CD4-positive, alpha-beta T cell treated with Interleukin-17A for 4 hours (primary cell): ENCODE results near the gene SLC26A11.

Source experiments
- DNase-seq: peaks from one replicate; pipeline ENCODE4 v3.0.0-alpha.2; 2020; ENCODE audit warnings: mixed read lengths

The SLC26A11 gene

DNA sequence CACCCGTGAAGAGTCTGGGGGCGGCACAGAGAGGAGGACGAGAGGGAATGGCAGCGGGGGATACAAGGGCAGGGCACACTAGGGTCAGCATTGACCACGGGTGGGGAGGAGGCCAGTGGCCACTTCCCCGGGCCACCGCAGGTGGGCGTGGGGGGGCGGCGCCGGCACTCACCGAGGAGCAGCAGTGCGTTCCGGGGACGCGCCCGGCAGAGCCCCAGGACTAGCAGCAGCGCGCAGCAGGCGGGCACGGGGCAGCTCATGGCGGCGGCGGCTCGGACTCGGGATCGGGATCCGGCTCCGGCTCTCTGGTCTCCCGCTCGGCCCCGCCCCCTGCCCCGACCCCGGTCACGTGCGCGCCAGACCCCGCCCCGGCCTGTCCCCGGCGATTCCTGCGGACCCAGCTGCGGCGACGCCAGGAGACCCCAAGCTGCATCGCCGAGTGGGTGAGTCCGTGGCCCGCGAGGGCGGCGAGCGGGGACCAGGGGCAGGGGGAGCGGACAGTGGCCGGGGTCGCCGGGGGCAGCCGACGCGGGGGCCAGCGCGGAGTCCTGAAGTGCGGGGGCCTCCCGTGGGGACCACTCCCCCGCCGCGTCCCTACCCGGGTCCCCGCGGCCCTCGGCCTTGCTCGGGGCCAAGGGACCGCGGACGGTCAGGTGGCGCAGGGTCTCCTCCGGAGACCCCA is at the start of gene SLC26A11, which contains the start of gene SGSH:
TSS of gene SLC26A11 (plus strand) at position 374 of the 682 bp plus-strand sequence. CDS start 1,134 bp downstream, outside the sequence.
TSS of gene SGSH (minus strand) at position 280 of the 682 bp plus-strand sequence. CDS start at position 260, 20 bp downstream.
- DNase-seq: peak; percentile 76

DNA sequence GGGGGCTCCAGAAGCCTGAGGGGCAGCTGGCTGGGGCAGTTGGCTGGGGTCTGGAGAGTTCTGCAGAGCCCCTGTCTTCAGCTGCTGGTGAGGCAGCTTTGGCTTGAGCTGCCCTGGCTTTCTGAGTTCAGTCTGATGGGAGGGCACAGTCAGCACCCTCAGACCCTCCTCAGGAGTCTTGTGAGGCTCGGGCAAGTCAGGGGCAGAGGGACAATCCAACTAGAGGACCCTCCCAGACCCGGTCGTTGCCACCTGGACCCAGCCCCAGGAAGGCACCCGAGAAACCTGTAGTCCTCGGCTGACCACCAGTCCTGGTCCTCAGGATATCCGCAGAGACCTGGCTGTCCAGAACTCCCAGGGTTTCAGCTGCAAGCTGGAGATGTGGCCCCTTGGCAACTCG is 48.5 kb upstream of the SLC26A11 start:
- no peak for DNase-seq

DNA sequence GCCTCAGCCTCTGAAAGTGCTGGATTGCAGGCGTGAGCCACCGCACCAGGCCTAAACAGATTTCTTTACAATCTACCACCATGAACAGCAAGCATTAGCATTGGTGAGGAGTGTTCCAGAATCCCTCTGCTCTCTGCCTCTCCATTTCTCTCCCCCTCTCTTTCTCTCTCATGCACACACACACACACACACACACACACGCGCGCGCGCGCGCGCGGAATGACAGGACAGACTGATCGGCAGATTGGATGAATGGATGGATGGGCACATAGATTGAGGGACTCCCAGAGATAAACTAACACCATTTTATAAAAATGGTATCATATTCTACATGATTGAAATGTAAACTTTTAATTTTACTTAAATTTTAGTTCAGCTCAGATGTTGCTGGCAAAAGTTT is 47.1 kb upstream of the SLC26A11 start:
- DNase-seq: no peak

DNA sequence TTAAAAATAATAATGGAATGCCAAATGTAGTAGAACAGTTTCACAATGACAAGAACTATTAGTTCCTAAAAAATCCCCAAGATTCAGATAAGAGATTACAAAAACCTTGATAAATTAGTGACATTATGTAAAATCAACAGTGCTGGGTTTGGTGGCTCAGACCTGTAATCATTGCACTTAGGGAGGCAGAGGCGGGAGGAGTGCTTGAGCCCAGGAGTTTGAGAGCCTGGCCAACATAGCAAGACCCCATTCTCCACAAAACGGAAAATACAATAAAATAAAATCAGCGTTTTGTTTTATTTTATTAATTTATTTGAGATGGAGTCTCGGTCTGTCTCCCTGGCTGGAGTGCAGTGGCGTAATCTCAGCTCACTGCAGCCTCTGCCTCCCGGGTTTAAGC is 46.3 kb upstream of the SLC26A11 start:
- DNase-seq: no peak

DNA sequence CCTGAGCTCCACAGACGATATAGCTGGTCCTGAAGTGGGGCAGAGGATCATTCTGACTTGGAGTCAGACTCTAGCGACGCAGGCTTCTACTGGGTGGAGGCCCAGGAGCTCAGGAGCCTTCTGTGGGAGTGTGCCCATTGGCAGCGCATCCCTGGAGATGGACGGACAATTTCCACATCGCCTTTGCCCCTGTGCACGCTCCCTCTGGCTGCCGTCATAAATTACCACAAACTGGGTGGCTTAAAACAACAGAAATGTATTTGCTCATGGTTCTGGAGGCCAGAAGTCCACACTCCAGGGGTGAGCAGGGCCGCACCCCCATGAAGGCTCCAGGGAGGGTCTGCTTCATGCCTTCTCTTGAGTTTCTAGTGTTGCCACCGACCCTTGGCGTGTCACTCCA is 43.5 kb upstream of the SLC26A11 start:
- no peak for DNase-seq

DNA sequence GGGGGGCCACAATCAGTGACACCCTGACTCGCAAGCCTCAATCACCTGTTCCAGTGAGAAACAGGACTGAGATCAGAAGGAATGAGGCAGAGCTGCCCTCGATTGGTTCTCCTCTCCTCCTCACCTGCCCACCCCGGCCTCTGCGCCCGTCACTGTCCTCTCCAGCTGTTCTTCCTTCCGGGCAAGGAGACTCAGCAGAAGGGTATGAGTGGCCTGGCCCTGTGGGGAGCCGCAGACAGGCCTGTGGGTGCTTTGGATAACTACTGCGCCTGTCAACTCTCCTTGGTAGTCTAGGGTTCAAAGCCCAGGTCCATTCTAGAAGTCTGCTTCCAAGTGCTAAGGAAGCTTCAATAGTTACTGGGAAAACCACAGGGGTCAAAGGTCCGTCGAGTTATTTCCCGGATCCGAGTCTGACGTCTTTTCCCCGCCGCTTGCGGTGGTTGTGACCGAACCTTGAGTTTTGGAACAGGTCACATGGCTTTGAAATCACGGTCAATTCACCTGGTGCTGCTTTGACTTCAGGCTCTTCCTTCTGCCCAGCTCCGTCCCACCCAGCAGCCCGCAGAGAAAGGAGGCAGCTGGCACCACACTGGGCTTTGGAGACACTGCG is 42.1 kb upstream of the SLC26A11 start:
- DNase-seq: no peak

DNA sequence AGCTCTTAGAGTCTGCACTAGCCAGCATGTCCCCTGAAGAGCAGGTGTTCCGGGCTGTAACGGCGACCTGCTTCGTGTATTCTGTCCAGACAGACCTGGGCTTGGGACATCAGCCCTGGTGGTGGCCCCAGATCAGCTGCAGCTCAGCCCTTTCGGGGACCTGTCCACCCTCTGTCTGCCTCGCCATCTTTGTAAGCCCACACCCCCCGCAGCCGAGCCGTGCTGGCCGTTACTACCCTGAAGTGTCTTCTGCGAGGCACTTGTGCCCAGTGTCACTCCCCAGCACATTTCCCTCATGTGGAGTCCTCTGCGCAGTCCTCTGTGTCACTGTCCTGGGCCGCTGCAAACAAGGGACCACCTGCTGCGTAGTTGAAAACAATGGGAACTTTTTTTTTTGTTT is 40.0 kb upstream of the SLC26A11 start:
- no peak for DNase-seq

DNA sequence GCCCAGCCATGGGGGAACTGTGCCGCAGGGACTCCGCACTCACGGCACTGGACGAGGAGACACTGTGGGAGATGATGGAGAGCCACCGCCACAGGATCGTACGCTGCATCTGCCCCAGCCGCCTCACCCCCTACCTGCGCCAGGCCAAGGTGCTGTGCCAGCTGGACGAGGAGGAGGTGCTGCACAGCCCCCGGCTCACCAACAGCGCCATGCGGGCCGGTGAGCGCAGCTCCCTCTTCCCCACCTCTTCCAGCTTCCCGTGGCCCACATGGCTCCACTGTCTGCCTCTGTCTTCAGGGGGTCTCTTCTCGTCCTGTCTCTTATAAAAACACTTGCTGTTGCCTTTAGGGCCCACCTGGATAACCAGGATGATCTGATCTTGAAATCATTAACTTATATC is 38.8 kb upstream of the SLC26A11 start:
- no peak for DNase-seq

DNA sequence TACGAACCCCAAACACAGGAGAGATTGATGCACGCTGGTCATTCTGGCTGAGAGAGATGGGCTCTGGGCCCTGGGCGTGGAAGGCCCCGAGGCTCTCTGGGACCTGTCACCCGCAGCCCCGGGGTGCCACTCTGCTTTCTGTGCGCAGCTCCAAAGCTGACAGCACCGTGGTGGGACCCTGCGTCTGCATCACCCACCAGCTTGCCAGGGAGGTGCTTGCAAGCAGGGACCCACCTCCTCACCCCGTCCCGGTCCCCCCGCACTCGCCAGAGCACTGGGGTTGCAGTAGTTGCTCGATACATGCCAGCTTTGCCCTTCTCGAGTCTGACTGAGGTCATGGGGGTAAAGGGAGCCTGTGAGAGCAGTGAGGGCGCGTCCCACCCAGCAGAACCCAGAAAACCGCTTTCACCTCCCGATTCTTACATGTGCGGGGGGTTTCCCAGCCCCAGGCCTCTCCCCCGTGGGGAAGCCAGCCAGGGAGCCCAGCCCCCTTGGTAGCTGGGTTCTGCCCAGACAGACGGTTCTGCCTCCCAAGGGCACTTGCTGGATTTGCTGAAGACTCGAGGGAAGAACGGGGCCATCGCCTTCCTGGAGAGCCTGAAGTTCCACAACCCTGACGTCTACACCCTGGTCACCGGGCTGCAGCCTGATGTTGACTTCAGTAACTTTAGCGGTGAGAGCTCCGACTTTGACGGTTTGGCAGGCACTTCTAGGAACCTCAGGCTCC is 37.9 kb upstream of the SLC26A11 start:
- no peak for DNase-seq

DNA sequence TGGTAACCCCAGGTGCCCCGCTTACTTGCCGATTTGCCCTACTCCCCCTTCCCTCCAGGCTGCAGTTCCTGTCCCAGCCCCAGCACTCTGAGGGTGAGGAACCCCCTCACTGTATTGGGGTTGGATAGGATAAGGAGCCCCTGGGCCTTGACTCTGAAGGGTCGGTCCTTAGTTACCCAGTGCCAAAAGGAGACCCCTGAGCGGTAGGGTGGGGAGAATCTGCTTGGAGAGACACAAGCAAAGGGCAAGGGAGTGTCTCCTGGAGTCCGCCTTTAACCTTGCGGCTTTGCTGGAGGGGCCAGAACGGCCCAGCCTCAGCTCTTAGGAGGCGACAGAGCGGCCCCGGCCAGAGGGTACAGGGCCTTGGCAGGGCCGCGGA is 37.4 kb upstream of the SLC26A11 start:
- no peak for DNase-seq

DNA sequence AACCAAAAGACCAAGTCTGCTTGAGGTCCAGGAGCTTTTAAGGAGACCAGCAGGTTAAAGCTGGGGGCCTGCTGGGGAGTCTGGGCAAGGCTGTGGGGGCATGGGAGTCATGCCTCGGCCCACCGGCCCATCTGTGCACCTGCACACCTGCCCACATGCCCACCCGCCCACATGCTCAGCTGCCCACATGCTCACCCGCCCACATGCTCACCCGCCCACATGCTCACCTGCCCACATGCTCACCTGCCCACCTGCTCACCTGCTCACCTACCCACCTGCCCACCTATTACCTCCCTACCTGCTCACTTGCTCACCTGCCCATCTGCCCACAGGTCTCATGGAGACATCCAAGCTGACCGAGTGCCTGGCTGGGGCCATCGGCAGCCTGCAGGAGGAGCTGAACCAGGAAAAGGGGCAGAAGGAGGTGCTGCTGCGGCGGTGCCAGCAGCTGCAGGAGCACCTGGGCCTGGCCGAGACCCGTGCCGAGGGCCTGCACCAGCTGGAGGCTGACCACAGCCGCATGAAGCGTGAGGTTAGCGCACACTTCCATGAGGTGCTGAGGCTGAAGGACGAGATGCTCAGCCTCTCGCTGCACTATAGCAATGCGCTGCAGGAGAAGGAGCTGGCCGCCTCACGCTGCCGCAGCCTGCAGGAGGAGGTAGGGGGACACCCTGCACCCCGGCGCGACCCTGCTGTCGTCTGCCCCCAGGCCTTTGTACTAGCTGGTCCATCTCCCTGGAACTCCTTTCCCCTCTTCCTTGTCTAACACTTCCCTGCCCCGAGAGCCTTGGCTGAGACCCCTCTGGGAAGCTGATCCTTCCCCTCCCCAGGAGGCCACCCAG is 36.4 kb upstream of the SLC26A11 start:
- DNase-seq: no peak

DNA sequence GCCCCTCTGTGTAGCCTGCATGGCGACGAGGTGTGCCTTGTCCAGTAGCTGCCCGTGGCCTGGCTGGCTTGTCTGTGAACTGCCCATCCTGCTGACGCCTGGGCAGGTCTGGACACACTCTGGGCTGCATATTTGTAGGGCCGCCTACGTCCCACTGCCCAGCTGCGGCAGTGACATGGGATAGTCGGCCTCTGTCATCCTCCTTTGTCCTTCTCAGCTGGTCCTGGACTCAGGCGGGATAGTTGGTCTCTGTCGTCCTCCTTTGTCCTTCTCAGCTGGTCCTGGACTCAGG is 35.9 kb upstream of the SLC26A11 start:
- DNase-seq: no peak

DNA sequence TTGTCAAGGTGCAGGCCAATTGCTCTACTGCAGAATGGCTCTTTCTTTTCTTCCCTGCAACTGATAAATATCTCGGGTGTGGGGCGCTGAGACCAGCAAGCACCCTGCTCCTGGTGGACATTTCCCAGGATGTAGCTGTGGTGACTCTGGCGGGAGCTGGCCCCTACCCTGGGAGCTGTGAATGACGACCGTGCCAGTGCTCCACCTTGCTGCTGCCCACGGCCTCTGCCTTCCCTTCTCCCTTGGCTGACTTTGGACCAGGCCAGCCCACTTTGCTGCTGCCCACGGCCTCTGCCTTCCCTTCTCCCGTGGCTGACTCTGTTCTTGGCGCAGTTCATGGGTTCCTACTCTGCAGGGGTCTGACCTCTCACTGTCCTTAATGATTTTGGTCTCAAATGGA is 34.3 kb upstream of the SLC26A11 start:
- no peak for DNase-seq

DNA sequence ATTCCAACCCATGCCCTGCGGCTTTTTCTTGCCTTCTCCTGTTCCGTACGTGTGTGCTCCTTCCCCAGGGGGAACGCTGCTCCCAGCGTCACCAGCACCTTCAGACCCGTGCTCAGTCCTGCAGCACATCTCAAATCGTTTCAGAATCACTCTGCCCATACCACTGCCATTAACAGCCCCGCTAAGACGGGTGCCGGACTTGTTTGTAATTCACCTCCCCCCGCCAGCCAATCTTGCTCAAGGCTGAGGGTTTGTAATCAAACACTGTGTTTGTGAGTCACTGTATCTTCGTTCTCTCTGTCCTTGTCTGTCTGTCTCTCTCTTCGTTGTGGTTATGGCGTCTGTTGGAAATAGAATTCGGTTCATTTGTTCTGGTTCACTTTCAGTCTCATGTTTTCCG is 33.1 kb upstream of the SLC26A11 start:
- DNase-seq: no peak

DNA sequence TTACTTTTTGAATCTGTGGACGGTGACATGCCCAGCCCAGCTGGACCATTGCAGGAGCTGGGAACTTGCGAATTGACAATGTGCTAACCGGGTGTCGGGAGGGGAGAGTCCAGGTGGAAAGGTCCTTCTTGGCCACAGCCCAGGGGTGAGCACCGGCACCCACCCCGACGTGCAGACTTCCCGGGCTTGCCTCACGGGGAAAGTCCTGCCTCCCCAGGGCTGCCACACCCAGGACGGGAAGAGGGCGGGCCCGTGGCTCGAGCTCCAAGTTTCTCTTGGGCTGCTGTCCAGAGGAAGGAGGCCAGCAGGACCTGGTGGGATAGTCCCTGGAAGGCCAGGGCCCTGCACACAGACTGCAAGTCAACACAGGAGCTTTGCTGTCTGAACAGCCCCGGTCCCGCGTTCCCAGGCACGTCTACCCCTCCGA is 32.7 kb upstream of the SLC26A11 start:
- DNase-seq: no peak

DNA sequence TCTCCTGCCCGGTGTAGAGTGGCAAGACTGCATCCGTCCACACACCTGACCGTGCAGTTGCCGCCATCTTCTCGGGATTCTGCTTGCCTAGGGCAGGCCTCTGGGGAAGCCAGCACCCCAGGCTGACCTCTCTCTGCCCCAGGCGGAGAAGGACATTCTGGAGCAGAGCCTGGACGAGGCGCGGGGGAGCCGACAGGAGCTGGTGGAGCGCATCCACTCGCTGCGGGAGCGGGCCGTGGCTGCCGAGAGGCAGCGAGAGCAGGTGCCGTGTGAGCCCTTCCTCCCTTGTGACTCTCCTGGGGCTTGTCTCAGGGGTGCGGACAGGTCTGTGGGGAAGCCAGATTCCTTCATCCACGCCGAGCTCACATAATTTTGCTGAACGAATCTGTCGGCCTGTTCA is 30.6 kb upstream of the SLC26A11 start:
- DNase-seq: no peak

DNA sequence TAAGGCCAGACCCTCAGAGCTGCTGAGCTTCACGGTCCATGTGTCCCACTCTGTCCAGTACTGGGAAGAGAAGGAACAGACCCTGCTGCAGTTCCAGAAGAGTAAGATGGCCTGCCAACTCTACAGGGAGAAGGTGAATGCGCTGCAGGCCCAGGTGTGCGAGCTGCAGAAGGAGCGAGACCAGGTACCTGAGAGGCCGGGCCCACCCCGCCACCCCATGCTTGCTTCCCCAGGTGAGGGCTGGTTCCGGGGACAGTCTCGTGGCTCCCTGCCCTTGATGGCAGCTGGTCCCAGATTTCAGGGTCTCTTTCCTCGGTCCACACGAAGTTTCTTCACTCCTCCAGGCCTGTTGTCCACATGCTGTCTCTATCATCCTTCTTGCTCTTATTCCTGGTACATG is 29.5 kb upstream of the SLC26A11 start:
- DNase-seq: no peak

DNA sequence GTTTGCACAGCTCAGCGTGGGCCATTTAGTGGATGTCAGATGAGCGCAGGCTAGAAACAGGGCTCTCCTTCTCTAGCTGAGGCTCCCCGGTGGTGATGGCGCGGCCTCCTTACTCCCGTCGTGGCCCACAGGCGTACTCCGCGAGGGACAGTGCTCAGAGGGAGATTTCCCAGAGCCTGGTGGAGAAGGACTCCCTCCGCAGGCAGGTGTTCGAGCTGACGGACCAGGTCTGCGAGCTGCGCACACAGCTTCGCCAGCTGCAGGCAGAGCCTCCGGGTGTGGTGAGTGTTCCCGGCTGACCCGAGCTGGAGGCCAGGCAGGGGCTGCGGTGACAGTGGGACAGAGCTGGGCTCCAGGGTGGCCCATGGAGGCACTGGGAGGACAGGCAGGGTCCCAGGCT is 29.0 kb upstream of the SLC26A11 start:
- DNase-seq: no peak

DNA sequence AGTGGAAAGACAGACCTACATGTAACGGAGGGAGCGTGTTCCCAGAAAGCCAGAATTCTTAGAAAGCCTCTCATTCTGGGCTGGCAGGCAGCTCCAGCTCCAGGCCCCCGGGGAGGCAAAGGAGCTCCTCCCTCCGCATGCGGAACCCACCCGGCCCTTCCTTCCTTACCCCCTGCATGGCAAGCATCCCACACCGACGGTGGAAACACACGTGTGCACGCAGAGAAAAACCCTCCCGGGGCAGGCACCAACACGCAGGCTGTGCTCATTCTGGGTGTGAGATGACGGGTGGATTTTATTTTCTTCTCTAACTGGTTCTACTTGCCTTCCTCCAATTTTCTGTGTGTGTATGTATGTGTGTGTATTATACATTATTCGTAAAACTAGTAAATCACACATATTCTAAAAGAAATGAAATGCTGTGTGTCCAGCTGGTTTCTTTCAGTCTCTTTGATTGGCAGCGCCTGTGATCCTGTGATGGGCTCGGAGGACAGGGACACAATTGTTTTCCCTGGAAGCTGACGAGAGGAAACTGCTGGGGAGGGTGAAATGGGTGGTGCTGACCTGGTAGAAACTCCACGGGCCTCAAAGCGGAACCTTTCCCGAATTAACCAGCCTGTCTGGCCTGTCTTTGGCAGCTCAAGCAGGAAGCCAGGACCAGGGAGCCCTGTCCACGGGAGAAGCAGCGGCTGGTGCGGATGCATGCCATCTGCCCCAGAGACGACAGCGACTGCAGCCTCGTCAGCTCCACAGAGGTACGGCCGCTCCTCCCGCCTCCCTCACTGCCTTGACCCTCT is 28.2 kb upstream of the SLC26A11 start:
- no peak for DNase-seq

DNA sequence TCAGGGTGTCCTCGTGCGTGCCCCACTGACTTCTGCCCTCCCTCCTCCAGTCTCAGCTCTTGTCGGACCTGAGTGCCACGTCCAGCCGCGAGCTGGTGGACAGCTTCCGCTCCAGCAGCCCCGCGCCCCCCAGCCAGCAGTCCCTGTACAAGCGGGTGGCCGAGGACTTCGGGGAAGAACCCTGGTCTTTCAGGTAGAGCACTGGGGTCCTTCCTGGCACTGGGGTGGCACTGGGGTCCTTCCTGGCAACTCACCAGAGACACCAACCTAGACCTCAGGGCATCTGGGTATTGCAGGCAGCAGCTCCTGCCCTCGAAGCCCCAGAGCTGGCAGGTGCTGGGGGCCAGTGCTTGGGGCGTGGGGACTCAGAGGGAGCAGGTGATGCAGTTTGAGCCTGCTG is 25.1 kb upstream of the SLC26A11 start:
- no peak for DNase-seq

DNA sequence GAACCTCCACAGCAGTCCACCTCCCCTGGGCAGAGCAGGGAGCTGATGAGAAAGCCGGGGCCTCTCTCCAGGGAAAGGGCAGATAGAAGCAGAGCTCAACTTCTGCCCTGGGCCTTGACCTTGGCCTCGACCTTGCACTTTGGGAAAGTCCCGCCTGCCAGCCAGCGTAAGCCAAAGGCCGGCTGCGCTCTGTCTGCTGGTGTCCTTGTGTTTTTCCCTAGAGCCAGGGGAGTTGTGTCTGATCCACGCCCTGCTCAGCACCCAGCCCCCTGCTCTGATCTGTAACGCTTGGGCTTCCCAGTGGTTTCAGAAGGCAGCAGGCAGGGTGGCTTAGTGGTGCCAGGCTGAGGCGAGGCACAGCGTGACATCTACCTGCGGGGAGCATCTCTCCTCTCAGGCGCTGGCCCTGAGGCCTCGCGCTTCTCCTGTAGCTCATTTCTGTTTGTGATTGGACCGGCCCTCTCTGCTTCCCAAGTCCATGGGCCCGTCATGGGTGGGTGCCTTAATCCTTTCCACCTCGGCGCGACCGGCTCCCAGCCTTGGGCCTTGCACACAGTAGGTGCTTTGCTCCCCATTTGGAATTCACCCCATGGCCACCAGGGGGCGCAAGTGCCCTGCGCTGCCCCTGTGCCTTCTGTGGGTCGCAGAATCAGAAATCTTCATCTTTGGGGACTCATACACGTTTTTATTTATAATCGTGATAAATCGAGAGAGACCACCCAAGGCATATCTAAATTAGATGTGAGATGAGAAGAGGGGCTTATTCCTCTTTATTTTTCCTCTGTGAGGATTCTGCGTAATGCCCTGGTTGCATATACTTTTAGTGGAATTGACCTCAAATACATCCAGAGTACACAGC is 24.3 kb upstream of the SLC26A11 start:
- peak; percentile 71 for DNase-seq

DNA sequence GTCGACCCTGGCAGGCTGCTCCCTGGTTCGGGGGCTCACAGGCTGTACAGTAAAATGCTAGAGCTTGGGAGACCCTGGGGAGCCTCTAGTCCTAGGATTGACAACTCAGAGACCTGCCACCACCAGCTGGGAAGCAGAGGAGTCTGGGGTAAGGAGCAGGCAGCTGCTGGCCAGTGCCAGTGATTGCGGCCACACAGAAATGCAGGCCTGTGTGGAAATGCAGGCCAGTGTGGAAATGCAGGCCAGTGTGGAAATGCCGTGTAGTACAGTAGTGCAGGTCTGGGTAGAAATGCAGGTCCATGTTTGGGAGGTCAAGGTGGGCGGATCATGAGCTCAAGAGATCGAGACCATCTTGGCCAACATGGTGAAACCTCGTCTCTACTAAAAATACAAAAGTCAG is 23.6 kb upstream of the SLC26A11 start:
- no peak for DNase-seq
